Bronchial epithelial cell (primary cell): ENCODE results near the gene KRT86. TPM values are rescaled to one million over a fixed set of nuclear protein-coding genes. Genes with fewer than 3 reads are reported as not detected.
"Not testable (repeated sequence)": the region's sequence is repeated elsewhere in the genome, so short reads cannot be mapped to it uniquely, and the experiment has no call there.

ENCODE experiments used
- DNase-seq: peaks from one replicate; pipeline ENCODE4 v3.0.0-alpha.2; 2010; ENCODE audit warnings: low read depth
- FAIRE-seq: peaks from 2 replicates; lab custom pipeline; 2011; peaks lifted over from hg19 to GRCh38; lab: Jason Lieb, UNC
- H3K27me3 ChIP-seq: 2 replicates; pipeline ENCODE4 v1.5.1; 2011; ENCODE audit warnings: low read length; ENCODE audit not compliant: control insufficient read depth, insufficient read depth
- H3K36me3 ChIP-seq: 2 replicates; pipeline ENCODE4 v1.5.1; 2011; ENCODE audit warnings: low read length; ENCODE audit not compliant: control insufficient read depth, insufficient read depth
- H3K4me3 ChIP-seq: 2 replicates; pipeline ENCODE4 v1.5.1; 2011; ENCODE audit warnings: mild to moderate bottlenecking, low read depth, low read length, control low read depth
- total RNA-seq: library from RNA; depleted of rRNA; stranded (reverse); fragments of >200 nt; gene quantifications from 2 replicates; pipeline ENCODE4 v1.2.1, GENCODE V29; 2014
- TF ChIP-seq, protein P1 (sequence below): IDR thresholded peaks from 2 replicates; pipeline ENCODE4 v1.5.1; 2011; ENCODE audit warnings: mild to moderate bottlenecking, moderate library complexity, low read length, control low read depth, inconsistent platforms; ENCODE audit not compliant: insufficient read depth, severe bottlenecking

Gene KRT86
- total RNA-seq, 1 donor from 2014 or later, result 0.26 TPM

DNA sequence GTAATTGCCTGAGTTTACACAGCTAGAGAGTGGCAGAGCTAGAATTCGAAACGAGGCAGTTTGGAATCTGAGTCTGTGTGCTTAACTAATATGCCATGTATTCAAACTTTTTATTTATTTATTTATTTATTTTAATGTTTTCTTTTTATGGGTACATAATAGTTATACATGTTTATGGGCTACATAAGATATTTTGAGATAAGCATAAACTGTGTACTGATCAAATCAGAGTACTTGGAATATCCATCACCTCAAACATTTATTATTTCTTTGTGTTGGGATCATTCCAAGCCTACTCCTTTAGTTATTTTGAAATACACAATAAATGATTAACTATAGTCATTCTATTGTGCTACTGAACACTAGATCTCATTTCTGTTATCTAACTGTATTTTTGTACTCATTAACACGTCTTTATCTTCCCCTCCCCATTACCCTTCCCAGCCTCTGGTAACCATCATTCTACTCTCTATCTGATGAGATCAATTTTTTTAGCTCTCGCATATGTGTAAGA lies 24.3 kb downstream of the KRT86 start:
- DNase-seq (no peak), FAIRE-seq (no peak)
- H3K4me3 ChIP-seq, result no peak overlapping the region
- TF ChIP-seq, protein P1, sequence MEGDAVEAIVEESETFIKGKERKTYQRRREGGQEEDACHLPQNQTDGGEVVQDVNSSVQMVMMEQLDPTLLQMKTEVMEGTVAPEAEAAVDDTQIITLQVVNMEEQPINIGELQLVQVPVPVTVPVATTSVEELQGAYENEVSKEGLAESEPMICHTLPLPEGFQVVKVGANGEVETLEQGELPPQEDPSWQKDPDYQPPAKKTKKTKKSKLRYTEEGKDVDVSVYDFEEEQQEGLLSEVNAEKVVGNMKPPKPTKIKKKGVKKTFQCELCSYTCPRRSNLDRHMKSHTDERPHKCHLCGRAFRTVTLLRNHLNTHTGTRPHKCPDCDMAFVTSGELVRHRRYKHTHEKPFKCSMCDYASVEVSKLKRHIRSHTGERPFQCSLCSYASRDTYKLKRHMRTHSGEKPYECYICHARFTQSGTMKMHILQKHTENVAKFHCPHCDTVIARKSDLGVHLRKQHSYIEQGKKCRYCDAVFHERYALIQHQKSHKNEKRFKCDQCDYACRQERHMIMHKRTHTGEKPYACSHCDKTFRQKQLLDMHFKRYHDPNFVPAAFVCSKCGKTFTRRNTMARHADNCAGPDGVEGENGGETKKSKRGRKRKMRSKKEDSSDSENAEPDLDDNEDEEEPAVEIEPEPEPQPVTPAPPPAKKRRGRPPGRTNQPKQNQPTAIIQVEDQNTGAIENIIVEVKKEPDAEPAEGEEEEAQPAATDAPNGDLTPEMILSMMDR, result no peak
- peaks cover 4% of the 10 kb centered on the region for H3K27me3 ChIP-seq
- no peaks in the 10 kb centered on the region for H3K36me3 ChIP-seq

DNA sequence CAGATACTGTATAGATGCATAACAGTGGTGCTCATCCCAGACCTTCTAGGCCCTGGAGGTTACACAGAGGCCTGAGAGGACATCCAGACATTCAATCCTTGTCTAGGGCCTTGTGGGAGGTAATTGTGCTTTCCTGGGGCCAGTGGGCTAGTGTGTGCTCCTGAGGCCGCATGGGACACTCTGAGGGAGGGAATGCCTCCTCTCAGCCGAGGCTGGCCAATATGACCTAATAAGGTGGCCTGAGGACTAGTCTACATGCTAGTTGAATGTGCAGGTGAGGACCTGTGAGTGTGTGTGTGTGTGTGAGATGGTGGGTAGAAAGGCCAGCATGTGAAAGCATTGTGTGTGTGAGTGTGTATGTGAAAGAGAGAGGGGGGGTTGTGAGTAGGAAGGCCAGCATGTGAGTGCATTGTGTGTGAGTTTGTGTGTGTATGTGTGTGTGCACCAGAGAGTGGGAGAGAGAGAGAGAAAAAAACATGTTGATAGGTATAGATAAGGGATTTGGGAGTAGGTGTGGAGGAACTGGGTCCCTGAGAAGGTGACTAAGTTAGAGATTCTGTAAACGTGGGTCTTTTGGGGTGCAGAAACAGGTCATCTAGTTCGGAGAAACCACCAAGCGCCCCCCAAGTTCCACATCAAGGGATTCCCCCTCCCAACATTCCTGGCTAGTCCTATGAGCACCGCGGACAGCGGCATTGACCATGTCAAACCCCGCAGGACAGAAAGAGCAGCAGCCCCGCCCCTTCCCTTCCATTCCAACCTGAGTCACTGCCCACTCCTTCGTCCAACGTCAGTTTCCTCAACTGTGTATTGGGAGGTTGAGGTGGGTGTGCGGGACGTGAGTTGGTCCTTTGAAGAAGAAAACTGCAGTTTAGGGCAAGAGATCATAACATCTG lies 26.6 kb downstream of the KRT86 start:
- DNase-seq (no peak), FAIRE-seq (no peak)
- TF ChIP-seq, protein P1, result no peak
- no peak overlapping the region for H3K4me3 ChIP-seq
- H3K27me3 ChIP-seq, result peaks cover 4% of the 10 kb centered on the region
- H3K36me3 ChIP-seq, result no peaks in the 10 kb centered on the region

DNA sequence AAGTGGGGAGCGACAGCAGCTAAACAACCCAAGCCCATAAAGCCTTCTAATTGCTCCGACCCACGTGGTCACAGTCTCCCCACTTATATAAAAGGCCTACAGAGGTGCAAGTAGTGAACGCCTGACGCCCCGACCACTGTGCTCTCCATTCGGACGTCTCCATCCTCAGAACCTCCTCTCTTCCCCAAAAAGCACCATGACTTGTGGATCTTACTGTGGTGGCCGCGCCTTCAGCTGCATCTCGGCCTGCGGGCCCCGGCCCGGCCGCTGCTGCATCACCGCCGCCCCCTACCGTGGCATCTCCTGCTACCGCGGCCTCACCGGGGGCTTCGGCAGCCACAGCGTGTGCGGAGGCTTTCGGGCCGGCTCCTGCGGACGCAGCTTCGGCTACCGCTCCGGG lies 27.3 kb downstream of the KRT86 start:
- not testable (repeated sequence) for H3K27me3 ChIP-seq, FAIRE-seq, H3K36me3 ChIP-seq, DNase-seq, H3K4me3 ChIP-seq

DNA sequence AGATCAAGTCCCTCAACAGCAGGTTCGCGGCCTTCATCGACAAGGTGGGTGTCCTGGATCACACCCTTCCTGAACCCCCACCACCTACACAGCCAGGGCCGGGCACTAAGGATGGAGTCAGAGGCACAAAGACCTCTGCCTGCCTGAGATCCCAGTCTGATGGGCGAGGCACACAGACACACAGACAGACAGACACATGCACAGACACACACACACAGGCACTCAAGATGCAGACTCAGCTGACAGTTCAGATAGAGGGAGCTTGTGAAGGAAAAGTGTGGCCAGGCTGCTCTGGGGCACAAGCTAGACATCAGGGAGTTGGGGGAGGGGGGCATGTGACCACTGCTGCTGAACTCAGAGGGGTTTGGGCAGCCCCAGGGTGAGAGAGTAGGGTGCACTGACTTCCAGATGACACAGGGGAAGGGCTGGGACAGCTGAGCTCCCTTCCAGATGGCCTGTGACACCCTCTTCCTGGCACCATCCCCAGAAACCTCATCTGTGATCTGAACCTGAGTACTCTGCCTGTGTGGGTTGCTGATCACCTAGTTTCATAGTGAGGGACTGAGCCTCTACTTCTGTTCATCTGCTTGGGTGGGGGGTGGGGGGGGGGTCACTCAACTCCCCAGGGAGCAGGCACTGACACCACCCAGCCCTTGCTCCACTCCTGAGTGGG lies 27.9 kb downstream of the KRT86 start:
- H3K36me3 ChIP-seq, H3K27me3 ChIP-seq, DNase-seq, H3K4me3 ChIP-seq: not testable (repeated sequence)
- FAIRE-seq, result peak; percentile 93

DNA sequence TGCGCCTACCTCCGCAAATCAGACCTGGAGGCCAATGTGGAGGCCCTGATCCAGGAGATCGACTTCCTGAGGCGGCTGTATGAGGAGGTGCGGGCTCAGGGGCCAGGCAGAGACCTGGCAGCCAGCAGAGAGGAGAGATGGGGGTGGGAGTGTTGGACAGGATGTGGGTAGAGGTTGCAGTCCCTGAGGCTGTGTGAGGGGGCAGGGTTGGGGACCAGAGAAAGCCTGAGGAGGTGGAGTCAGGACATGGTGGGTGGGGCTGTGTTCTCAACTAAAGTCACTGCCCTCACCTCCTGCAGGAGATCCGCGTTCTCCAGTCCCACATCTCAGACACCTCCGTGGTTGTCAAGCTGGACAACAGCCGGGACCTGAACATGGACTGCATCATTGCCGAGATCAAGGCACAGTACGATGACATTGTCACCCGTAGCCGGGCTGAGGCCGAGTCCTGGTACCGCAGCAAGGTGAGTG lies 30.5 kb downstream of the KRT86 start:
- FAIRE-seq, H3K4me3 ChIP-seq, DNase-seq, H3K27me3 ChIP-seq, H3K36me3 ChIP-seq: not testable (repeated sequence)

DNA sequence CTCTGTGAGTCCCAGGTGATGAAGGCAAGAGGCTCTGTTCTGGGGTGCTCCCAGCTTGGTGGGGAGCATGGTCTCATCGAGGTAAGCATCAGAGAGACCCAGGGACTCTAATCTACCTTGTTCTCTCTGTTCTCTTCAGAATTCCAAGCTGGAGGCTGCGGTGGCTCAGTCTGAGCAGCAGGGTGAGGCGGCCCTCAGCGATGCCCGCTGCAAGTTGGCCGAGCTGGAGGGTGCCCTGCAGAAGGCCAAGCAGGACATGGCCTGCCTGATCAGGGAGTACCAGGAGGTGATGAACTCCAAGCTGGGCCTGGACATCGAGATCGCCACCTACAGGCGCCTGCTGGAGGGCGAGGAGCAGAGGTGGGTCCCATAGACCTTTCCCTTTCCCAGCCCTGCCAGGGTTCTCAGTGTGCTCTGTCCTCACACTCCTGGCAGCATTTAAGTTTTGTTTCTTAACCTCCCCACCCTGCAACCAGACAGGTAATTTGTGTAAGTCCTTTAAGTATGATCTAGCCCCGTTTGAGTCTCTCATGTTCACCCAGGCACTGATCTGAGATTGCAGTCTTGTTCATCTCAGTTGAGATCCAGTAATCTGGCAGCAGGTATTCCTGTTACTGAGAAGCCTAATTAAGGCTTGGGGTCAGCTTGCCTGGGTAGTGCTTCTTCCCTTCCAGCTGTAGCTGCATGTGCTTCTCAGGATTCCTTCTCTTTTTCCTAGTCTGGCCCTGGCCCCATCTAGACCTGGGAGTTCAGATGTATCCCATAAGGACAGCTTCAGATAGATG lies 31.7 kb downstream of the KRT86 start:
- no peak for FAIRE-seq
- no peaks in the 10 kb centered on the region for H3K36me3 ChIP-seq
- H3K27me3 ChIP-seq, result no peaks in the 10 kb centered on the region
- DNase-seq, result no peak
- no peak overlapping the region for H3K4me3 ChIP-seq
- TF ChIP-seq, protein P1, result peak; percentile 38
